ENCODE measurements around the gene TLE5. TPM values are rescaled to one million over a fixed set of nuclear protein-coding genes. Genes with fewer than 3 reads are reported as not detected.

The TLE5 gene
- total and polyA plus RNA-seq, 2 of the 4 experiments (the other 2 are of a cell fraction) = 119 to 407 TPM

- WGBS, 2 experiments (ENCODE audit: extremely low coverage in 2 of 2, insufficient read length in 1 of 2) = no CpG with 5 or more reads among the region's 10 CpGs
- ChIA-PET POLR2A (ENCODE audit: unreplicated experiment) (no interaction called here), CTCF (interaction anchor here (0.6 to 0.7 kb wide), 3 partner anchors 12 to 53 kb away, joined by 4 to 6 read pairs (median 5); no protein-coding TSS in a partner anchor)
- Histone ChIP-seq H3K14ac (replicated peaks; ENCODE audit: low read depth, low read length) (no peak overlapping the region), H3K4me1 (ENCODE audit: control insufficient read depth, insufficient read depth, low read length) (no peaks in the 10 kb centered on the region), H2AK9ac (replicated peaks; ENCODE audit: low read depth, low read length, poor library complexity) (no peak overlapping the region), H2AK5ac (ENCODE audit: low read depth, low read length) (no peak overlapping the region), H3K27ac (ENCODE audit: insufficient read depth, low read length) (no peak overlapping the region), H3K56ac (ENCODE audit: extremely low read depth, insufficient read depth, low read length) (no peak overlapping the region), H3K27me3 (ENCODE audit: control insufficient read depth, insufficient read depth, low read length) (no peaks in the 10 kb centered on the region), H3K9ac (ENCODE audit: low read depth, low read length) (no peak overlapping the region), H3K9me3 (ENCODE audit: control insufficient read depth, insufficient read depth, low read length) (no peaks in the 10 kb centered on the region), H3K4ac (ENCODE audit: low read depth, low read length) (no peak overlapping the region), H3K4me2 (ENCODE audit: low read depth, low read length) (no peak overlapping the region), H4K5ac (ENCODE audit: low read depth, low read length) (no peak overlapping the region), H3K4me3 (ENCODE audit: insufficient read depth, low read depth, low read length) (no peak overlapping the region), H2AFZ (replicated peaks; ENCODE audit: low read length, poor library complexity) (no peak overlapping the region), H4K8ac (ENCODE audit: low read depth in 2 of 2, low read length in 2 of 2) (no peak overlapping the region), H3K79me1 (ENCODE audit: low read depth in 1 of 2, low read length in 2 of 2) (no peaks in the 10 kb centered on the region), H3K18ac (ENCODE audit: low read depth, low read length) (no peak overlapping the region), H2BK5ac (ENCODE audit: low read depth, low read length, poor library complexity, severe bottlenecking) (no peak overlapping the region), H3K9me1 (ENCODE audit: insufficient read depth, low read length) (no peaks in the 10 kb centered on the region), H4K91ac (ENCODE audit: insufficient read depth, low read depth, low read length) (no peak overlapping the region), H4K20me1 (ENCODE audit: insufficient read depth, low read length) (no peaks in the 10 kb centered on the region), H2BK20ac (ENCODE audit: low read depth, low read length) (no peak overlapping the region), H3K36me3 (ENCODE audit: control insufficient read depth, insufficient read depth, low read length) (no peaks in the 10 kb centered on the region), H2BK15ac (ENCODE audit: low read depth, low read length) (no peak overlapping the region), H3K23ac (ENCODE audit: low read depth, low read length) (no peak overlapping the region), H2BK120ac (ENCODE audit: low read depth, low read length) (no peak overlapping the region)
- intact Hi-C loops (cut with micrococcal nuclease) = no loop called here
- dilution Hi-C loops (cut with HindIII; ENCODE audit: low sequenced_read_pairs, unreplicated experiment) = no loop called here
- DNase-seq (no peak), ATAC-seq (ENCODE audit: low read depth) (no peak)
- BruUV-seq (replicated peaks) = no TSS peak
- TF ChIP-seq RCOR1 (IDR thresholded peaks at IDR 0.05; ENCODE audit: insufficient replicate concordance, low read length) (no peak), SMC3 (IDR thresholded peaks at IDR 0.05; ENCODE audit: low read depth, low read length) (no peak), POLR2A (IDR thresholded peaks at IDR 0.05; ENCODE audit: low read depth, low read length) (no peak), MAZ (IDR thresholded peaks at IDR 0.05; ENCODE audit: borderline replicate concordance, low read depth, low read length) (no peak), RFX5 (IDR thresholded peaks at IDR 0.05; ENCODE audit: low read depth, low read length) (no peak), RAD21 (IDR thresholded peaks at IDR 0.05; ENCODE audit: low read length) (no peak), BHLHE40 (IDR thresholded peaks at IDR 0.05; ENCODE audit: low read depth, low read length) (no peak), ELK1 (IDR thresholded peaks at IDR 0.05; ENCODE audit: borderline replicate concordance, low read depth, low read length) (no peak), CHD1 (IDR thresholded peaks at IDR 0.05; ENCODE audit: low read depth, low read length) (no peak), USF2 (IDR thresholded peaks at IDR 0.05; ENCODE audit: low read depth, low read length) (no peak)
- in situ Hi-C loops (cut with MboI; ENCODE audit: low sequenced_read_pairs) = no loop called here
Observed at GRCh38 chr19:3087769-3088168, 25.5 kb upstream of the TLE5 start.

Measured in IMR-90 (cell line).